Trophoblast cell (in vitro differentiated cells and primary cell): ENCODE measurements around the gene DDIAS.
A peak's percentile ranks its signal among the peaks of the same experiment; 100 is the strongest.

Source experiments
- DNase-seq, 2 donors: peaks; one replicate each; pipeline ENCODE4 v3.0.0-alpha.2; 2016
- H2AFZ ChIP-seq: 2 replicates; pipeline ENCODE4 v1.6.1; 2013; ENCODE audit warnings: low read length, moderate library complexity, mild to moderate bottlenecking; ENCODE audit not compliant: insufficient read depth, poor library complexity
- H2AK5ac ChIP-seq: 2 replicates; pipeline ENCODE4 v1.6.1; 2013; ENCODE audit warnings: mild to moderate bottlenecking, low read length
- H2BK120ac ChIP-seq: 2 replicates; pipeline ENCODE4 v1.6.1; 2013; ENCODE audit warnings: low read length, mild to moderate bottlenecking, moderate library complexity; ENCODE audit not compliant: insufficient read depth, poor library complexity
- H2BK12ac ChIP-seq: 2 replicates; pipeline ENCODE4 v1.6.1; 2013; ENCODE audit warnings: mild to moderate bottlenecking, low read length, moderate library complexity
- H2BK5ac ChIP-seq: 2 replicates; pipeline ENCODE4 v1.6.1; 2013; ENCODE audit warnings: low read length, low read depth, moderate library complexity, mild to moderate bottlenecking; ENCODE audit not compliant: poor library complexity
- H3K14ac ChIP-seq: 2 replicates; pipeline ENCODE4 v1.6.1; 2013; ENCODE audit warnings: mild to moderate bottlenecking, low read length
- H3K18ac ChIP-seq: 2 replicates; pipeline ENCODE4 v1.6.1; 2013; ENCODE audit warnings: mild to moderate bottlenecking, low read length
- H3K23ac ChIP-seq: 2 replicates; pipeline ENCODE4 v1.6.1; 2013; ENCODE audit warnings: low read length
- H3K27ac ChIP-seq: 2 replicates; pipeline ENCODE4 v1.5.1; 2013; ENCODE audit warnings: low read depth, mild to moderate bottlenecking, inconsistent platforms, low read length, moderate library complexity
- H3K27me3 ChIP-seq: 2 replicates; pipeline ENCODE4 v1.6.1; 2013; ENCODE audit warnings: inconsistent platforms, mild to moderate bottlenecking, low read length, moderate library complexity; ENCODE audit not compliant: insufficient read depth
- H3K36me3 ChIP-seq, 2 experiments: 1 replicate in 1 of 2; 2 replicates in 1 of 2; pipeline ENCODE4 v1.6.1; 2013; ENCODE audit warnings: low read length in 2 of 2, mild to moderate bottlenecking in 2 of 2, moderate library complexity in 1 of 2; ENCODE audit not compliant: insufficient read depth in 2 of 2, control insufficient read depth in 1 of 2
- H3K4ac ChIP-seq: 2 replicates; pipeline ENCODE4 v1.6.1; 2013; ENCODE audit warnings: low read depth, mild to moderate bottlenecking, low read length, moderate library complexity
- H3K4me1 ChIP-seq, 2 experiments: 1 replicate in 1 of 2; 2 replicates in 1 of 2; pipeline ENCODE4 v1.6.1; 2013; ENCODE audit warnings: low read length in 2 of 2, mild to moderate bottlenecking in 2 of 2, moderate library complexity in 1 of 2; ENCODE audit not compliant: insufficient read depth in 2 of 2, control insufficient read depth in 1 of 2
- H3K4me2 ChIP-seq: 2 replicates; pipeline ENCODE4 v1.6.1; 2013; ENCODE audit warnings: inconsistent platforms, mild to moderate bottlenecking, low read length, moderate library complexity
- H3K4me3 ChIP-seq: 2 replicates; pipeline ENCODE4 v1.5.1; 2013; ENCODE audit warnings: mild to moderate bottlenecking, low read depth, low read length, inconsistent platforms
- H3K79me1 ChIP-seq: one replicate; pipeline ENCODE4 v1.6.1; 2013; ENCODE audit warnings: low read length
- H3K79me2 ChIP-seq: 2 replicates; pipeline ENCODE4 v1.6.1; 2013; ENCODE audit warnings: low read length, mild to moderate bottlenecking; ENCODE audit not compliant: control insufficient read depth, insufficient read depth, poor library complexity
- H3K9ac ChIP-seq: 2 replicates; pipeline ENCODE4 v1.6.1; 2013; ENCODE audit warnings: mild to moderate bottlenecking, low read length
- H3K9me3 ChIP-seq: 2 replicates; pipeline ENCODE4 v1.6.1; 2013; ENCODE audit warnings: low read depth, mild to moderate bottlenecking, control low read depth, inconsistent platforms, low read length; ENCODE audit not compliant: insufficient read depth
- H4K12ac ChIP-seq: 2 replicates; pipeline ENCODE4 v1.6.1; 2013; ENCODE audit warnings: low read depth, mild to moderate bottlenecking, low read length, moderate library complexity
- H4K8ac ChIP-seq: 2 replicates; pipeline ENCODE4 v1.6.1; 2013; ENCODE audit warnings: low read depth, mild to moderate bottlenecking, low read length, moderate library complexity
- H4K91ac ChIP-seq: one replicate; pipeline ENCODE4 v1.6.1; 2013; ENCODE audit warnings: low read depth, mild to moderate bottlenecking, low read length, moderate library complexity
- WGBS: extraction: QIAGEN DNeasy Blood & Tissue Kit; methylation state at CpG from one replicate; pipeline ENCODE4 v1.1.7; 2013; ENCODE audit warnings: missing lambda C conversion rate; ENCODE audit not compliant: insufficient read length, insufficient coverage; ENCODE audit errors: extremely low coverage; 5-methylcytosine and 5-hydroxymethylcytosine counted together

DDIAS gene

GRCh38 chr11:82867495-82868082, 33.9 kb upstream of the DDIAS start:
- H3K36me3 ChIP-seq: no peaks in the 10 kb centered on the region

GRCh38 chr11:82869657-82870056, 31.9 kb upstream of the DDIAS start:
- H4K8ac ChIP-seq: no peak overlapping the region
- H4K91ac ChIP-seq: no peak overlapping the region
- no peak overlapping the region for H3K4ac ChIP-seq
- H3K4me2 ChIP-seq: no peak overlapping the region
- no peak overlapping the region for H3K4me3 ChIP-seq
- H3K36me3 ChIP-seq: no peaks in the 10 kb centered on the region
- no peak overlapping the region for H2BK12ac ChIP-seq
- H2BK5ac ChIP-seq: no peak overlapping the region
- H3K27ac ChIP-seq: no peak overlapping the region
- no peak overlapping the region for H3K18ac ChIP-seq
- DNase-seq: no peak
- H3K9me3 ChIP-seq: no peaks in the 10 kb centered on the region
- no peaks in the 10 kb centered on the region for H3K79me2 ChIP-seq
- no peaks in the 10 kb centered on the region for H3K4me1 ChIP-seq
- H3K27me3 ChIP-seq: no peaks in the 10 kb centered on the region
- H2AFZ ChIP-seq: no peak overlapping the region
- H4K12ac ChIP-seq: no peak overlapping the region
- H2AK5ac ChIP-seq: no peak overlapping the region
- no peaks in the 10 kb centered on the region for H3K79me1 ChIP-seq
- H3K23ac ChIP-seq: no peak overlapping the region
- H2BK120ac ChIP-seq: no peak overlapping the region
- no peak overlapping the region for H3K14ac ChIP-seq
- H3K9ac ChIP-seq: no peak overlapping the region

More at GRCh38 chr11:82867495-82868082, 33.9 kb upstream of the DDIAS start:
- H3K14ac ChIP-seq: no peak overlapping the region
- H3K23ac ChIP-seq: no peak overlapping the region
- no peak overlapping the region for H4K91ac ChIP-seq
- no peaks in the 10 kb centered on the region for H3K79me2 ChIP-seq
- no peak overlapping the region for H3K4ac ChIP-seq
- peak overlapping the region; percentile 35 for H4K8ac ChIP-seq
- H2BK12ac ChIP-seq: no peak overlapping the region
- no peak overlapping the region for H4K12ac ChIP-seq
- H3K4me3 ChIP-seq: no peak overlapping the region
- H3K27me3 ChIP-seq: no peaks in the 10 kb centered on the region
- DNase-seq: peak; percentile 71 to 91
- WGBS: no CpG with 5 or more reads among the region's 10 CpGs
- no peak overlapping the region for H2BK120ac ChIP-seq
- H2BK5ac ChIP-seq: no peak overlapping the region
- H2AK5ac ChIP-seq: no peak overlapping the region
- H3K79me1 ChIP-seq: no peaks in the 10 kb centered on the region
- no peaks in the 10 kb centered on the region for H3K4me1 ChIP-seq
- no peaks in the 10 kb centered on the region for H3K9me3 ChIP-seq
- no peak overlapping the region for H3K18ac ChIP-seq
- peak overlapping the region; percentile 30 for H3K4me2 ChIP-seq
- H3K27ac ChIP-seq: no peak overlapping the region
- no peak overlapping the region for H2AFZ ChIP-seq
- H3K9ac ChIP-seq: no peak overlapping the region

DNA sequence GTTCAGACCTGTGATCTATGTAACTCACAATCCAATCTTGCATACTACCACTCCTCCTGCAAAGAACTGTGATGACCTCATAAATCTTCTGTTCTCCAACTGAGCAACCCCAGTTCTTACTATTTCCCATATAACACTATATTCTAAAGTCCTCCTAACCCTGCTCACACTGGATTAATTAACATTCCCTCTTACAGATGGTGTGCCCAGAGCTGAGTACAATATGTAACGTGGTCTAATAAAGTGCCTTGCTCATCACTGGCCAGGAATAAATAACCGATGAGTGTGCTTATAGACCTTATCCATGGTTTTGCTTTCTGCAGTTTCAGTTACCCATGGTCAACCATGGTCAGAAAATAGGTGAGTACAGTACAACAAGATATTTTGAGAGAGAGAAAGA, 29.9 kb upstream of the DDIAS start:
- H4K8ac ChIP-seq: no peak overlapping the region
- H3K9me3 ChIP-seq: no peaks in the 10 kb centered on the region
- H3K27ac ChIP-seq: no peak overlapping the region
- no peaks in the 10 kb centered on the region for H3K79me1 ChIP-seq
- no peaks in the 10 kb centered on the region for H3K36me3 ChIP-seq
- H2AK5ac ChIP-seq: no peak overlapping the region
- no peak for DNase-seq
- no peak overlapping the region for H2BK5ac ChIP-seq
- no peaks in the 10 kb centered on the region for H3K4me1 ChIP-seq
- H3K9ac ChIP-seq: no peak overlapping the region
- no peak overlapping the region for H3K14ac ChIP-seq
- no peak overlapping the region for H2BK12ac ChIP-seq
- H3K4me3 ChIP-seq: no peak overlapping the region
- H4K12ac ChIP-seq: no peak overlapping the region
- H2BK120ac ChIP-seq: no peak overlapping the region
- H3K4ac ChIP-seq: no peak overlapping the region
- WGBS: no CpG with 5 or more reads among the region's 2 CpGs
- H3K4me2 ChIP-seq: no peak overlapping the region
- H3K27me3 ChIP-seq: no peaks in the 10 kb centered on the region
- H2AFZ ChIP-seq: no peak overlapping the region
- no peak overlapping the region for H3K23ac ChIP-seq
- H3K18ac ChIP-seq: no peak overlapping the region
- H4K91ac ChIP-seq: no peak overlapping the region
- H3K79me2 ChIP-seq: no peaks in the 10 kb centered on the region

GRCh38 chr11:82872377-82873150, 29.0 kb upstream of the DDIAS start:
- DNase-seq: no peak
- Histone ChIP-seq H3K4me3 (no peak overlapping the region), H3K4me2 (no peak overlapping the region), H3K14ac (no peak overlapping the region), H2BK12ac (no peak overlapping the region), H2AK5ac (no peak overlapping the region), H3K23ac (no peak overlapping the region), H2BK120ac (no peak overlapping the region), H3K4me1 (no peaks in the 10 kb centered on the region), H3K9me3 (peaks cover 3% of the 10 kb centered on the region), H2BK5ac (no peak overlapping the region), H3K4ac (no peak overlapping the region), H4K8ac (no peak overlapping the region), H2AFZ (no peak overlapping the region), H4K12ac (no peak overlapping the region), H4K91ac (no peak overlapping the region), H3K79me2 (no peaks in the 10 kb centered on the region), H3K27ac (no peak overlapping the region), H3K9ac (no peak overlapping the region), H3K18ac (no peak overlapping the region), H3K27me3 (no peaks in the 10 kb centered on the region), H3K79me1 (no peaks in the 10 kb centered on the region), H3K36me3 (no peaks in the 10 kb centered on the region)
- WGBS: no CpG with 5 or more reads among the region's 7 CpGs
